A549 treated with AZD9567 at 1 μM for 4 hours (cell line): ENCODE results near the gene PHOSPHO1. TPM values are rescaled to one million over a fixed set of nuclear protein-coding genes. Genes with fewer than 3 reads are reported as not detected.

Experiments
- total RNA-seq: library from RNA; stranded (reverse); fragments of 200-300 nt; extraction: Qiagen RNA extraction; gene quantifications from 5 replicates; pipeline ENCODE4 v1.2.3, GENCODE V29; 2022; ENCODE audit not compliant: insufficient read depth

Gene PHOSPHO1
- total RNA-seq = 0.40 to 0.67 TPM (median 0.51 TPM) in 4 of 5 replicates, not detected in the other

GRCh38 chr17:49230636-49231562 lies at the start of gene PHOSPHO1:
Gene PHOSPHO1 (minus strand): TSS chr17:49230787. CDS start chr17:49226691, 4,096 bp downstream.

GRCh38 chr17:49210158-49211029 lies 20.2 kb downstream of the PHOSPHO1 start, which contains the start of the genes ABI3 and GNGT2:
Gene ABI3 (plus strand): TSS chr17:49210707. CDS start chr17:49210725, 18 bp downstream.
Gene GNGT2 (minus strand): TSS chr17:49210574. CDS start chr17:49207422, 3,152 bp downstream.

Other genes with a start within 250 kb of the PHOSPHO1 start
- 70.4 to 79.5 TPM (median 72.2 TPM) in 5 replicates for gene IGF2BP1, start 233.4 kb downstream of the PHOSPHO1 start, total RNA-seq
- 0.20 to 0.41 TPM (median 0.39 TPM) in 4 of 5 replicates, not detected in the other for gene B4GALNT2, start 98.0 kb downstream of the PHOSPHO1 start, total RNA-seq
- gene GNGT2, start 20.2 kb downstream of the PHOSPHO1 start, total RNA-seq = 0.28 to 0.63 TPM (median 0.53 TPM) in 4 of 5 replicates, not detected in the other
- gene ABI3, start 20.1 kb downstream of the PHOSPHO1 start, total RNA-seq = not detected in 5 replicates
- 6.0 to 12.5 TPM (median 7.3 TPM) in 5 replicates for gene ZNF652, start 131.5 kb upstream of the PHOSPHO1 start, total RNA-seq
- 420 to 481 TPM (median 473 TPM) in 5 replicates for gene PHB1, start 184.1 kb upstream of the PHOSPHO1 start, total RNA-seq